Skin of body (tissue), 2 donors: Measurements from ENCODE around the gene GOLGA7B. TPM values are rescaled to one million over a fixed set of nuclear protein-coding genes. Genes with fewer than 3 reads are reported as not detected.

Experiments used
- DNase-seq: peaks from one replicate; lab custom pipeline; 2025; lab: John Stamatoyannopoulos, UW
- total RNA-seq: library from RNA; depleted of rRNA; stranded (reverse); fragments of >200 nt; gene quantifications from one replicate; pipeline ENCODE4 v1.2.3, GENCODE V29; 2014

GOLGA7B gene
- total RNA-seq, 1 donor from 2014 or later, result 3.5 TPM

- no peak for DNase-seq
Observed at GRCh38 chr10:97920865-97921264, 71.2 kb downstream of the GOLGA7B start.

Other genes starting within 250 kb of the GOLGA7B start
- gene MORN4, start 216.3 kb upstream of the GOLGA7B start, total RNA-seq, result 5.4 TPM
- gene PI4K2A, start 209.2 kb upstream of the GOLGA7B start, total RNA-seq, result 7.7 TPM
- gene AVPI1, start 162.6 kb upstream of the GOLGA7B start, total RNA-seq, result 18.2 TPM
- 17.3 TPM for gene MARVELD1, start 136.1 kb upstream of the GOLGA7B start, total RNA-seq
- 19.0 TPM for gene ZFYVE27, start 112.7 kb upstream of the GOLGA7B start, total RNA-seq
- 1.7 TPM for gene SFRP5, start 77.8 kb upstream of the GOLGA7B start, total RNA-seq
- 3.2 TPM for gene CRTAC1, start 180.8 kb downstream of the GOLGA7B start, total RNA-seq